Ovary (tissue), 9 donors: ENCODE results near the gene TOP2A. TPM values are rescaled to one million over a fixed set of nuclear protein-coding genes. Genes with fewer than 3 reads are reported as not detected.

Source experiments
- DNase-seq, 5 donors: peaks; one replicate each; pipeline ENCODE4 v3.0.0-alpha.2; 2019 to 2020
- H3K27ac ChIP-seq, 2 donors: fragments of 200-600 bp; one replicate each; pipeline versions ENCODE4 v1.5.1 to v1.8.0; 2019 to 2022
- H3K27me3 ChIP-seq: fragments of 200-600 bp; one replicate; pipeline ENCODE4 v1.8.0; 2022
- H3K36me3 ChIP-seq: fragments of 200-600 bp; sonication (generic); one replicate; pipeline ENCODE4 v1.5.1; 2019
- H3K4me1 ChIP-seq: one replicate; pipeline ENCODE4 v1.8.1; 2013; ENCODE audit warnings: mild to moderate bottlenecking, moderate library complexity; ENCODE audit not compliant: insufficient read depth
- H3K4me3 ChIP-seq: fragments of 200-600 bp; sonication (generic); one replicate; pipeline ENCODE4 v1.5.1; 2017
- H3K9me3 ChIP-seq, 2 donors: fragments of 200-600 bp in 1 of 2; sonication (generic) in 1 of 2; one replicate each; pipeline versions ENCODE4 v1.5.1 to v1.8.1; 2013 to 2019; ENCODE audit warnings: mild to moderate bottlenecking in 1 of 2, moderate library complexity in 1 of 2
- CTCF ChIP-seq, 3 donors: fragments of 450-650 bp in 2 of 3; fragments of 200-600 bp in 1 of 3; IDR thresholded peaks; one replicate each; pipeline versions ENCODE4 v1.5.1 to v1.8.0; 2016 to 2022; ENCODE audit warnings: antibody characterized with exemption in 3 of 3, mild to moderate bottlenecking in 1 of 3
- EP300 ChIP-seq: sonication (generic); formaldehyde crosslinking; IDR thresholded peaks from one replicate; pipeline ENCODE4 v1.6.1; 2017; ENCODE audit warnings: antibody characterized with exemption
- POLR2A ChIP-seq: fragments of 450-650 bp; IDR thresholded peaks from one replicate; pipeline ENCODE4 v1.6.1; 2017; ENCODE audit warnings: antibody characterized with exemption, mild to moderate bottlenecking, moderate library complexity
- WGBS, 3 donors: extraction: QIAGEN DNeasy Blood & Tissue Kit in 1 of 3; methylation state at CpG; one replicate each; pipeline versions ENCODE4 v1.1.5 to v1.1.7; 2013 to 2017; 5-methylcytosine and 5-hydroxymethylcytosine counted together
- intact Hi-C, 4 donors: fragments of 100-400 bp; cut with DNase I; formaldehyde crosslinking; loops; one replicate each; pipeline versions ENCODE4 v1.11.0 to v1.15.1; 2022 to 2023
- polyA plus RNA-seq, 2 donors: library from polyadenylated mRNA; stranded (reverse); fragments of 200-250 nt in 1 of 2; fragments of 350-450 nt in 1 of 2; fragmentation: Illumina TruSeq in 1 of 2; extraction: RNeasy Lipid Tissue Mini Kit (QIAGEN cat#74804) in 1 of 2; gene quantifications; one replicate each; pipeline ENCODE4 v1.2.3, GENCODE V29; 2013 to 2014
- total RNA-seq, 7 donors: library from RNA; depleted of rRNA in 2 of 7; stranded (reverse); fragments of >200 nt in 2 of 7; fragmentation: NEBNext Ultra II Directional in 3 of 7; extraction: Animal tissue kit (Norgen Biotek cat#: 25700) in 3 of 7; gene quantifications; one replicate each; pipeline versions ENCODE4 v1.1.0 to v1.2.4, GENCODE V29; 2016 to 2023
- donor health status: DM: no; HTN: no; CAD: no; lungs with moderate emphysema.
- donor health status: DM: no; HTN: no; CAD: no.
- donor health status: Bipolar disorder and iron deficiency.
- donor health status: DM: yes; HTN: yes; CAD: no.
- donor health status: DM: no; HTN: no; CAD: no.
- donor health status: DM: yes; HTN: yes; CAD: no.

Gene TOP2A
- total and polyA plus RNA-seq, 9 donors: 0.36 to 4.5 (median 1.2) TPM

GRCh38 chr17:40458851-40459482 is 41.3 kb upstream of the TOP2A start:
- 68 to 78% (median 75%) methylated on average over 12 of the region's 12 CpGs for WGBS, 3 donors
- intact Hi-C loops: no loop called here
- H3K4me1 ChIP-seq: peaks cover 46% of the 10 kb centered on the region

GRCh38 chr17:40457964-40458791 is 40.5 kb upstream of the TOP2A start:
- peak; percentile 57 to 76 (median 68) for DNase-seq
- Histone ChIP-seq H3K9me3 (no peaks in the 10 kb centered on the region), H3K4me1 (peaks cover 43% of the 10 kb centered on the region), H3K27ac (peak overlapping the region in 1 of 2 donors; percentile 49), H3K27me3 (no peaks in the 10 kb centered on the region), H3K36me3 (no peaks in the 10 kb centered on the region), H3K4me3 (no peak overlapping the region)
- intact Hi-C loops: no loop called here
- TF ChIP-seq EP300: no peak
- TF ChIP-seq CTCF (IDR thresholded peaks at IDR 0.05): no peak
- no peak for TF ChIP-seq POLR2A
- WGBS, 3 donors: 15 to 27% (median 20%) methylated on average over 16 of the region's 16 CpGs

More at GRCh38 chr17:40458851-40459482, 41.3 kb upstream of the TOP2A start:
- no peak for DNase-seq
- Histone ChIP-seq H3K4me3 (no peak overlapping the region), H3K27me3 (no peaks in the 10 kb centered on the region), H3K36me3 (no peaks in the 10 kb centered on the region), H3K27ac (peak overlapping the region in 1 of 2 donors; percentile 37), H3K9me3 (no peaks in the 10 kb centered on the region)
- TF ChIP-seq CTCF (IDR thresholded peaks at IDR 0.05) (no peak), POLR2A (no peak), EP300 (no peak)

GRCh38 chr17:40457369-40457768 is 39.7 kb upstream of the TOP2A start:
- TF ChIP-seq EP300 (no peak), POLR2A (no peak), CTCF (IDR thresholded peaks at IDR 0.05) (no peak)
- Histone ChIP-seq H3K36me3 (no peaks in the 10 kb centered on the region), H3K4me1 (peaks cover 40% of the 10 kb centered on the region), H3K27ac (peak overlapping the region; percentile 49 to 50), H3K27me3 (no peaks in the 10 kb centered on the region), H3K4me3 (no peak overlapping the region), H3K9me3 (no peaks in the 10 kb centered on the region)
- WGBS, 3 donors: 69 to 79% (median 76%) methylated on average over 3 of the region's 3 CpGs
- intact Hi-C loops: no loop called here
- DNase-seq: peak in 1 of 5 donors; percentile 10

GRCh38 chr17:40456396-40456951 is 38.8 kb upstream of the TOP2A start:
- Histone ChIP-seq H3K4me1 (peaks cover 36% of the 10 kb centered on the region), H3K4me3 (no peak overlapping the region), H3K36me3 (no peaks in the 10 kb centered on the region), H3K27me3 (no peaks in the 10 kb centered on the region), H3K9me3 (no peaks in the 10 kb centered on the region), H3K27ac (peak overlapping the region; percentile 49 to 50)
- peak in 2 of 5 donors; percentile 55 to 72 for DNase-seq
- intact Hi-C loops: no loop called here
- WGBS, 3 donors: 36 to 38% (median 38%) methylated on average over 16 of the region's 16 CpGs
- TF ChIP-seq CTCF (IDR thresholded peaks at IDR 0.05) (no peak), POLR2A (no peak), EP300 (no peak)
